ENCODE results near the gene GNAO1. TPM values are rescaled to one million over a fixed set of nuclear protein-coding genes. Genes with fewer than 3 reads are reported as not detected.
A peak's percentile ranks its signal among the peaks of the same experiment; 100 is the strongest.

GNAO1 gene
- total and polyA plus RNA-seq, 2 of the 13 experiments (the other 11 are each of a cell fraction or from before 2014, with no cell fraction given): not detected

GRCh38 chr16:56190677-56191155, 573 bp upstream of the GNAO1 start:
- intact Hi-C loops (cut with micrococcal nuclease; ENCODE audit: unreplicated experiment) (no loop called here), in situ Hi-C loops (cut with HindIII; ENCODE audit: extremely low pct_ligation_motif_present, low pct_unique_long_range_greater_than_20kb) (no loop called here)
- Histone ChIP-seq H3K27ac (ENCODE audit: extremely low read length, insufficient read depth, low read length) (no peak overlapping the region), H3K4me2 (ENCODE audit: low read depth, low read length) (peak overlapping the region; percentile 62), H2AFZ (ENCODE audit: low read length) (no peak overlapping the region), H3K27me3 (ENCODE audit: control insufficient read depth in 1 of 2, insufficient read depth in 2 of 2, low read length in 2 of 2) (peaks cover 16 to 57% of the 10 kb centered on the region in 2 experiments), H3K36me3 (replicated peaks in 1 of 2; ENCODE audit: control insufficient read depth in 1 of 2, insufficient read depth in 2 of 2, low read length in 2 of 2) (no peaks in the 10 kb centered on the region), H3K9me3 (ENCODE audit: low read length) (no peaks in the 10 kb centered on the region), H3K4me1 (ENCODE audit: insufficient read depth, low read length) (no peaks in the 10 kb centered on the region), H4K20me1 (ENCODE audit: insufficient read depth, low read length) (no peaks in the 10 kb centered on the region), H3K79me2 (ENCODE audit: insufficient read depth, low read length) (no peaks in the 10 kb centered on the region), H3K9ac (ENCODE audit: insufficient read depth, low read depth, low read length) (no peak overlapping the region), H3K4me3 (replicated peaks in 1 of 3; ENCODE audit: insufficient read depth in 1 of 3, low read depth in 2 of 3, low read length in 3 of 3) (peak overlapping the region; percentile 41 to 70 (median 48); a peak in 5 of 6 replicates)
- ChIA-PET CTCF (ENCODE audit: low intra/inter-chr PET ratio, low total read pairs) (no interaction called here), POLR2A (no interaction called here)
- DNase-seq (ENCODE audit: low spot score) (no peak), ATAC-seq (peak; percentile 42), FAIRE-seq (no peak)
- WGBS (ENCODE audit: low lambda C conversion rate): 9% methylated on average over 30 of the region's 50 CpGs
- no TSS peak for BruUV-seq (replicated peaks)
- TF ChIP-seq YEATS4 (CRISPR knock-in tag; IDR thresholded peaks at IDR 0.05; ENCODE audit: borderline replicate concordance): no peak
- no peak for TF ChIP-seq ZNF7 (CRISPR knock-in tag; IDR thresholded peaks at IDR 0.05)
- TF ChIP-seq ZBTB21 (CRISPR knock-in tag; IDR thresholded peaks at IDR 0.05): no peak
- no peak for TF ChIP-seq ZNF142 (CRISPR knock-in tag; IDR thresholded peaks at IDR 0.05)
- no peak for TF ChIP-seq ZEB1 (IDR thresholded peaks at IDR 0.05; ENCODE audit: insufficient replicate concordance, low read depth)
- TF ChIP-seq KDM1A (CRISPR knock-in tag; IDR thresholded peaks at IDR 0.05): no peak
- TF ChIP-seq UBTF (CRISPR knock-in tag; IDR thresholded peaks at IDR 0.05): peak; percentile 32; the same call in 1 of the 2 replicates
- no peak for TF ChIP-seq KMT2B (CRISPR knock-in tag; IDR thresholded peaks at IDR 0.05)
- no peak for TF ChIP-seq ZC3H13 (CRISPR knock-in tag; IDR thresholded peaks at IDR 0.05)
- no peak for TF ChIP-seq FOXO1 (CRISPR knock-in tag; IDR thresholded peaks at IDR 0.05)
- TF ChIP-seq ZNF160 (CRISPR knock-in tag; IDR thresholded peaks at IDR 0.05): no peak
- peak; percentile 44 for TF ChIP-seq AGO1 (IDR thresholded peaks at IDR 0.05; ENCODE audit: low read depth, low read length, poor library complexity, severe bottlenecking)
- no peak for TF ChIP-seq DRAP1 (CRISPR knock-in tag; IDR thresholded peaks at IDR 0.05)
- TF ChIP-seq SYNCRIP (IDR thresholded peaks at IDR 0.05; ENCODE audit: insufficient read depth, low read depth, low read length): no peak

Measured in HepG2 (cell line).